Ureter (tissue), 1 donor: ENCODE results near the gene TSHB. TPM values are rescaled to one million over a fixed set of nuclear protein-coding genes. Genes with fewer than 3 reads are reported as not detected.
"Not testable (repeated sequence)": the region's sequence is repeated elsewhere in the genome, so short reads cannot be mapped to it uniquely, and the experiment has no call there.

Experiments
- DNase-seq: peaks from one replicate; pipeline ENCODE4 v3.0.0-alpha.2; 2020; ENCODE audit warnings: low spot score
- total RNA-seq: library from RNA; stranded (reverse); gene quantifications from one replicate; pipeline ENCODE4 v1.2.4, GENCODE V29; 2023
- donor health status: DM: yes; HTN: yes; CAD: no.

The TSHB gene
- total RNA-seq, result not detected

GRCh38 chr1:115029526-115029925 is at the start of gene TSHB:
TSHB (plus strand) TSS chr1:115029826; CDS start chr1:115033363, 3,537 bp downstream.
- DNase-seq, result no peak

DNA sequence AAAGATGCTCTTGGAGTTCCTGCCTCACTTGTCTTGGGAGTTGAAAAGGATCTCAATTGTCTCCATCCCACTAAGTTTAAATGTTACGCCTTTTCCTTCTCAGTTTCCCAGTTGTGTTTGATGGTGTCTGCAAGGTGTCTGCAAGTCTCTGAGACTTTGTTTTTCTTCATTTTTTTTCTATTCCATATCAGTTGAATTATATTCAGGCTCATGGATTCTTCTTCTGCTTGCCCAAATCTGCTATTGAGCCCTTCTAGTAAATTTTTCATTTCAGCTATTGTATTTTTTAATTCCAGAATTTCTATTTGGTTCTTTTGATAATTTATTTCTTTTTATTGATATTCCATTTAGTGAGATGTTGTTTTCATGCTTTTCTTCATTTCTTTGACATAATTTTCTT is 47.4 kb upstream of the TSHB start:
- no peak for DNase-seq

GRCh38 chr1:114986286-114986685 is 43.3 kb upstream of the TSHB start:
- no peak for DNase-seq

DNA sequence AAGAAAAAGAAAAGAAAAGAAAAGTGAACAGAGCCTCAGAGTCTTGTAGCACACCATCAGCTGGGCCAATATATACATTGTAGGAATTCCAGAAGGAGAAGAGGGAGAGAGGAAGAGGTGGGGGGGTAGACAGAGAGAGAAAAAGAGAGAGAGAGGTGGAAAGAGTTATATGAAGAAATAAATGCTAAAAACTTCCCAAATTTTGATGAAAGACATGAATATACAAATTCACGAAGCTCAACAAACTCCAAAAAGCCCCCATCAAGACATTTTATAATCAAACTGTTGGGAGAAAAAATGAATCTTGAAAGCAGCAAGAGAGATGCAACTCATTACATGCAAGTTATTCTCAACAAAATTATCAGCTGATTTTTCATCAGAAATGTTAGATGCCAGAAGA is 41.5 kb upstream of the TSHB start:
- DNase-seq, result no peak

GRCh38 chr1:114997510-114998289 is 31.9 kb upstream of the TSHB start:
- no peak for DNase-seq

- no peak for DNase-seq
Measured at GRCh38 chr1:115006191-115006590, 23.4 kb upstream of the TSHB start.

GRCh38 chr1:115012006-115012405 is 17.6 kb upstream of the TSHB start:
- no peak for DNase-seq

- no peak for DNase-seq
Measured at GRCh38 chr1:115012434-115012833, 17.2 kb upstream of the TSHB start.

GRCh38 chr1:115013792-115014191 is 15.8 kb upstream of the TSHB start:
- no peak for DNase-seq

DNA sequence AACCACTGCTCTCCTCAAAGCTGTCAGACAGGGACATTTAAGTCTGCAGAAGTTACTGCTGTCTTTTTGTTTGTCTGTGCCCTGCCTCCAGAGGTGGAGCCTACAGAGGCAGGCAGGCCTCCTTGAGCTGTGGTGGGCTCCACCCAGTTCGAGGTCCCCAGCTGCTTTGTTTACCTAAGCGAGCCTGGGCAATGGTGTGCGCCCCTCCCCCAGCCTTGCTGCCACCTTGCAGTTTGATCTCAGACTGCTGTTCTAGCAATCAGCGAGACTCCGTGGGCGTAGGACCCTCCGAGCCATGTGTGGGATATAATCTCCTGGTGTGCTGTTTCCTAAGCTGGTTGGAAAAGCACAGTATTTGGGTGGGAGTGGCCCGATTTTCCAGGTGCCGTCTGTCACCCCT is 10.1 kb upstream of the TSHB start:
- DNase-seq, result not testable (repeated sequence)

GRCh38 chr1:115021145-115021544 is 8.5 kb upstream of the TSHB start:
- DNase-seq, result no peak

GRCh38 chr1:115023593-115023992 is 6.0 kb upstream of the TSHB start:
- DNase-seq, result no peak

GRCh38 chr1:115031595-115031994 is 2.0 kb downstream of the TSHB start:
- no peak for DNase-seq

DNA sequence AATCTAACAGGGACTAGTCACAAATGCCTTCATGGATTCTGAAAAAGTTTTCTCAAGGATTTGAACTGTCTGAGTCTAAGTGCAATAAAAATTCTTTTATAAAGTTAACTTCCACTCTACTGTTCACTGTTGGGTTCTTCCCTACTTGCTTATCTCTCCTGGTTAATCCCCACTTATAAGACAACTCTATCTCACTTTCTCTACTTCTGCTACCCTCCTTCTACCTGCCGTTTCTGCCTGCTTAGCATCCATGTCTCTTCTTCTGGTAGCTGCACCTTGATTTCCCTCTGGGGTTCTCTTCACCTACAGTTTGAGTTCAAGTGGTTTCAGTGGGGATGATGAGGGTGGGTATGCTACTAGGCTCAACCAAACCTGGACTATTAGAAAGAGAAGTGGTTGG is 6.0 kb downstream of the TSHB start:
- no peak for DNase-seq

- no peak for DNase-seq
Measured at GRCh38 chr1:115036814-115037507, 7.3 kb downstream of the TSHB start.

DNA sequence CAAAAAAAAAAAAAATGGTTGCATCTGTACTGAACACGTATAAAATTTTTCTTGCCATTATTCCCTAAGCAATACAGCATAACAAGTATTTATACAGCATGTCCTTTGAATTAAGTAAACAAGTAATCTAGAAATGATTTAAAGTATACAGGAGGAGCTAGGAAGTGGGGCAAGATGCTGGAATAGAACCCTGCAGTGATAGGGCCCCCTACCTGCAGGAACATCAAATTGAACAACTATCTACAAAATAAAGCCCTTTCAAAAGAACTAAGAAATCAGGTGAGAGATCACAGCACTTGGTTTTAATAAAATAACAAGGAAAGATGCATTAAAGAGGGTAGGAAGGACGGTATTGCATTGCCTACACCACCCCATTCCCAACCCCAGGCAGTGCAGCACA is 10.9 kb downstream of the TSHB start:
- no peak for DNase-seq

DNA sequence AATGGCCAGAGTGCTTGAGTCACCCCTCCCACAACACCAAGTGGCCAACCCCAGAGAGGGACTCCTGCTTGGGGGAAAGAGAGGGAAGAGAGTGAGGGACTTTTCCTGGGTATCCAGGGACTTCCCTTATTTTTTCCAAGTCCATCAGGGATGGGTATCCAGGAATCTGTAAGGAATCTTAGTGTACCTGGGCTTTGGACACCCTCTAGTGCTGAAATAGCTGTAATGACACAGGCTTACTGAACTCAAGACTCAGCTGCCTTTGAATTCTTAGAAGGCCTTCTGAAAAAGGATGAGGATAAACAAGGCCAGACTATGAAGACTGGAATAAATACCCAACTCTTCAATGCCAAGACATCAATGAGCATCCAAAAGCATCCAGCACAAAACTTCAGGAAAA is 12.0 kb downstream of the TSHB start:
- no peak for DNase-seq

DNA sequence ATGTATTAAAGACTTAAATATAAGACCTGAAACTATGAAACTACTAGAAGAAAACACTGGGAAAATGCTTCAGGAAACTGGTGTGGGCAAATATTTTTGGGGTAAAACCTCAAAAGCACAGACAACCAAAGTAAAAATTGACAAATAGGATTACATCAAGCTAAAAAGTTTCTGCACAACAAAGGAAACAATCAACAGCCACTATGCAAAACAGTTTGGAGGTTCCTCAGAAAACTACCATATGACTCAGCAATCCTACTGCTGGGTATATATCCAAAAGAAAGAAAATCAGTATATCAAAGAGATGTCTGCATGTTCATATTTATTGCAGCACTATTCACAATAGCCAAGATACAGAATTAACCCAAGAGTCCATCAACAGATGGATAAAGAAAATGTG is 17.1 kb downstream of the TSHB start:
- DNase-seq, result no peak

GRCh38 chr1:115051850-115052249 is 22.2 kb downstream of the TSHB start:
- DNase-seq, result no peak

DNA sequence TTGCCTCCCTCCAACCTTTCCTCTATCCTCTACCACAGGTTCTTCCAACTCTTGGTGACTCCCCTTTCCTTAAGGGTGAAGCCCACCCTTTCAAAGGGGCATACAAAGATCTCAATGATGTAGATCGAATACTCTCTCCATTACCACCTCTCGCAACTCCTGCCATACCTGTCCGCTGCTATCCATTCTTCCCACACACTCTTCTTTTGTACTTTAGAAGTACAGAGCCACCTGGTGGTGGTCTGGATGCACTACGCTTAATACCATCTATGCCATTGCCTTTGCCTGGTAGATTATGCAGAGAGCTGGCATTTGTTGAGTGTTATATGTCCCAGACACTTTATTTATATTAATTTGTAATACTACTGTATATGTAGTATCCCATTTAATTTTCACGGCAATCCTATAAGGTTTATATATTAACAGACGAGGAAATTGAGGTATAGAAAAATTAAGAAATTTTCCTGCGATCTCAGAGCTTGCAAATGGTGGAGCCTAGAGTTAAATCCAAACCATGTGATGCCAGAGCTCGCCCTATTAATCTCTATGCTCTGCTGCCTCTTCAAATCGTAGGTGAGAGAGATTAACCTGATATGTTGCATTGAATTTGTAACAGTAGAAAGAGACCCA is 22.9 kb downstream of the TSHB start:
- DNase-seq, result no peak

DNA sequence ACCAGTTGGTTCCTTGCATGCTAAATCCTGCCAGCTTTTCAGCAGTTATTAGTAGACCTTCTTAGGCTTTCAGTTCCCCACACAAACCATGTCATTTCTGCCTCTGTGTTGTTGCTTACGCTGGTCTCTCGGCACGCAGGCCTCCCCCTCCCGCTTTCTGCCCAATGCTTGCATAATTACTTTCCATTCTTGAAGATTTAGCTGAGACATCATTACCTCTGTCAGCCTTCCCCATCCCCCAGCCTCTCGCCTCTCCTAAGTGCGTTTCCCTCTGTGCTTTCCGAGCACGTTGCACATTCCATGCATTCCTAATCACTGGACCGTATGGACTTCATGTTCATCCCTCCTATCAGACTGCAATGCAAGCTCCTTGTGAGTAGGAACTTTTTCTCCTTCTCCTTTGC is 26.8 kb downstream of the TSHB start:
- no peak for DNase-seq

GRCh38 chr1:115057661-115058254 is 28.1 kb downstream of the TSHB start:
- no peak for DNase-seq

DNA sequence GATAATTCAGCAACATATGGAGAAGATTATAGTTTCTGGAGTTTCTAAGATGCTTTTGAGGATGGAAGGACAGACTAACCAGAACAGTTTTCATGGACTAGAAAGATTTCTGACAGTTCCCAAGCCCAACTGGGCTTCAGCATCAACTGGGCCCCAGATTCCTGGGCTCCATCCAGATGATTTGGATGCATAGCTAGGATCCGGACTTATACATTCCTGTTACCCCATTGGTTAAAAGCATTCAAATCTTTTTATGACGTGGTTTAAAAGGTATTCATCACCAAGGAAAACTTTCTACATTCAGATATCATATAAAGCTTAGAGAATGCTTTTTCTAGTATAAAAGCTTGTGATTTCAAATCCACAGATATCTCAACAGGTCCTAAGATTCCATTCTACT is 29.7 kb downstream of the TSHB start:
- DNase-seq, result no peak
